H1 (cell line): ENCODE measurements around the gene TSHR. TPM values are rescaled to one million over a fixed set of nuclear protein-coding genes. Genes with fewer than 3 reads are reported as not detected.

Experiments used
- CTCF ChIA-PET: fragments of 300-600 bp; sonication (Branson Sonifier 250); formaldehyde crosslinking; loops from one replicate; lab custom pipeline; 2021; ENCODE audit not compliant: partially characterized antibody; lab: Charles Lee
- POLR2A ChIA-PET: fragments of 300-600 bp; sonication (Branson Sonifier 250); formaldehyde crosslinking; loops from one replicate; lab custom pipeline; 2021; ENCODE audit warnings: inconsistent platforms; ENCODE audit not compliant: partially characterized antibody; lab: Charles Lee
- DNase-seq, 2 experiments: peaks; one replicate each; pipeline versions ENCODE4 v3.0.0 to v3.0.0-alpha.2; 2010 to 2022; ENCODE audit warnings: low spot score in 2 of 2, low read depth in 1 of 2, mixed read lengths in 1 of 2
- FAIRE-seq: peaks from 2 replicates; lab custom pipeline; 2011; peaks lifted over from hg19 to GRCh38; lab: Jason Lieb, UNC
- H2AFZ ChIP-seq: 2 replicates; pipeline ENCODE4 v1.8.1; 2012; ENCODE audit warnings: low read length, inconsistent platforms
- H2AK5ac ChIP-seq: 2 replicates; pipeline ENCODE4 v1.6.1; 2013; ENCODE audit warnings: low read depth, low read length
- H2BK120ac ChIP-seq: replicated peaks from 2 replicates; pipeline ENCODE3; 2013; ENCODE audit warnings: low read depth, low read length, inconsistent platforms
- H2BK12ac ChIP-seq: 2 replicates; pipeline ENCODE4 v1.6.1; 2013; ENCODE audit warnings: low read depth, low read length
- H2BK15ac ChIP-seq: 2 replicates; pipeline ENCODE4 v1.6.1; 2013; ENCODE audit warnings: low read length
- H2BK20ac ChIP-seq: 2 replicates; pipeline ENCODE4 v1.6.1; 2013; ENCODE audit warnings: low read length
- H2BK5ac ChIP-seq: 2 replicates; pipeline ENCODE4 v1.6.1; 2013; ENCODE audit warnings: low read depth, low read length
- H3K14ac ChIP-seq: 2 replicates; pipeline ENCODE4 v1.6.1; 2013; ENCODE audit warnings: inconsistent platforms; ENCODE audit not compliant: insufficient read length
- H3K18ac ChIP-seq: 2 replicates; pipeline ENCODE4 v1.6.1; 2013; ENCODE audit warnings: low read length; ENCODE audit errors: extremely low read depth
- H3K23ac ChIP-seq: 2 replicates; pipeline ENCODE4 v1.6.1; 2013; ENCODE audit warnings: inconsistent platforms; ENCODE audit not compliant: insufficient read length
- H3K23me2 ChIP-seq: 2 replicates; pipeline ENCODE4 v1.6.1; 2013; ENCODE audit warnings: low read depth, low read length
- H3K27ac ChIP-seq: 2 replicates; pipeline ENCODE4 v1.6.1; 2011; ENCODE audit warnings: low read depth, low read length, inconsistent platforms
- H3K27me3 ChIP-seq, 4 experiments: replicated peaks in 1 of 4; 1 replicate in 1 of 4; 2 replicates in 3 of 4; pipeline versions ENCODE4 v1.6.1 to v1.8.1; 2011 to 2013; ENCODE audit warnings: low read length in 3 of 4, mild to moderate bottlenecking in 3 of 4, inconsistent platforms in 2 of 4, mixed read lengths in 2 of 4, moderate library complexity in 1 of 4; ENCODE audit not compliant: control insufficient read depth in 3 of 4, insufficient read depth in 3 of 4; ENCODE audit errors: extremely low read depth in 1 of 4
- H3K36me3 ChIP-seq, 4 experiments: 2 replicates each; pipeline versions ENCODE4 v1.6.1 to v1.8.1; 2011 to 2013; ENCODE audit warnings: mild to moderate bottlenecking in 4 of 4, low read length in 3 of 4, moderate library complexity in 2 of 4, control low read depth in 1 of 4, inconsistent platforms in 1 of 4; ENCODE audit not compliant: insufficient read depth in 4 of 4, control insufficient read depth in 2 of 4
- H3K4ac ChIP-seq: replicated peaks from 2 replicates; pipeline ENCODE3; 2013; ENCODE audit warnings: low read length, low read depth, mixed read lengths, inconsistent platforms; ENCODE audit not compliant: insufficient read length
- H3K4me1 ChIP-seq, 4 experiments: replicated peaks in 1 of 4; 1 replicate in 1 of 4; 2 replicates in 3 of 4; pipeline versions ENCODE4 v1.6.1 to v1.8.1; 2011 to 2013; ENCODE audit warnings: low read length in 3 of 4, inconsistent platforms in 2 of 4, mixed read lengths in 1 of 4; ENCODE audit not compliant: insufficient read depth in 4 of 4, control insufficient read depth in 3 of 4
- H3K4me2 ChIP-seq, 2 experiments: 2 replicates each; pipeline versions ENCODE4 v1.6.1 to v1.8.1; 2011 to 2013; ENCODE audit warnings: low read depth in 2 of 2, low read length in 2 of 2, control low read depth in 1 of 2, inconsistent platforms in 1 of 2, mild to moderate bottlenecking in 1 of 2; ENCODE audit not compliant: insufficient read depth in 1 of 2
- H3K4me3 ChIP-seq, 4 experiments: fragments of 200-600, 300-600 bp in 1 of 4; sonication (generic), shearing (Covaris generic), sonication (Bioruptor Twin) in 1 of 4; 2 replicates each; pipeline versions ENCODE4 v1.5.1 to v1.8.1; 2011 to 2016; ENCODE audit warnings: low read length in 4 of 4, low read depth in 3 of 4, control low read depth in 2 of 4, inconsistent platforms in 2 of 4, mild to moderate bottlenecking in 2 of 4, mixed read lengths in 1 of 4, moderate library complexity in 1 of 4; ENCODE audit not compliant: insufficient read depth in 2 of 4; ENCODE audit errors: extremely low read depth in 1 of 4
- H3K56ac ChIP-seq: replicated peaks from 2 replicates; pipeline ENCODE3; 2013; ENCODE audit warnings: low read depth, mild to moderate bottlenecking, mixed read lengths, low read length, inconsistent platforms; ENCODE audit not compliant: insufficient read length
- H3K79me1 ChIP-seq: 2 replicates; pipeline ENCODE4 v1.6.1; 2013; ENCODE audit warnings: low read depth, low read length, control low read depth
- H3K79me2 ChIP-seq, 2 experiments: 2 replicates each; pipeline versions ENCODE4 v1.6.1 to v1.8.1; 2012 to 2013; ENCODE audit warnings: low read length in 2 of 2, mild to moderate bottlenecking in 2 of 2, inconsistent platforms in 1 of 2; ENCODE audit not compliant: insufficient read depth in 2 of 2, control insufficient read depth in 1 of 2
- H3K9ac ChIP-seq, 4 experiments: replicated peaks in 1 of 4; 1 replicate in 1 of 4; 2 replicates in 3 of 4; pipeline versions ENCODE4 v1.6.1 to v1.8.1; 2011 to 2013; ENCODE audit warnings: low read depth in 3 of 4, low read length in 3 of 4, control low read depth in 2 of 4, mild to moderate bottlenecking in 2 of 4, moderate library complexity in 2 of 4, inconsistent platforms in 1 of 4; ENCODE audit errors: extremely low read depth in 1 of 4
- H3K9me3 ChIP-seq, 2 experiments: 2 replicates each; pipeline versions ENCODE4 v1.6.1 to v1.8.1; 2012 to 2013; ENCODE audit warnings: mild to moderate bottlenecking in 2 of 2, moderate library complexity in 2 of 2, control low read depth in 1 of 2, inconsistent platforms in 1 of 2, low read depth in 1 of 2, low read length in 1 of 2, mixed read lengths in 1 of 2; ENCODE audit not compliant: insufficient read depth in 2 of 2
- H4K20me1 ChIP-seq, 2 experiments: replicated peaks in 1 of 2; 2 replicates each; pipeline versions ENCODE3 to v1.8.1; 2011 to 2013; ENCODE audit warnings: inconsistent platforms in 2 of 2, low read length in 2 of 2, mild to moderate bottlenecking in 1 of 2; ENCODE audit not compliant: insufficient read depth in 2 of 2, control insufficient read depth in 1 of 2
- H4K5ac ChIP-seq: 2 replicates; pipeline ENCODE4 v1.6.1; 2013; ENCODE audit warnings: low read length, low read depth, mixed read lengths, inconsistent platforms; ENCODE audit not compliant: insufficient read length
- H4K8ac ChIP-seq: 2 replicates; pipeline ENCODE4 v1.8.0; 2013; ENCODE audit warnings: mild to moderate bottlenecking, moderate library complexity, low read length, inconsistent platforms; ENCODE audit not compliant: insufficient read depth; ENCODE audit errors: extremely low read depth
- H4K91ac ChIP-seq: replicated peaks from 2 replicates; pipeline ENCODE3; 2013; ENCODE audit warnings: low read length, mixed read lengths, inconsistent platforms; ENCODE audit not compliant: insufficient read length
- NANOG ChIP-seq: IDR thresholded peaks from 2 replicates; pipeline ENCODE4 v1.6.1; 2011; ENCODE audit warnings: low read length, low read depth, mild to moderate bottlenecking, inconsistent platforms; ENCODE audit not compliant: insufficient read depth, poor library complexity, severe bottlenecking
- RXRA ChIP-seq: IDR thresholded peaks from 2 replicates; pipeline ENCODE4 v1.6.1; 2011; ENCODE audit warnings: low read depth, mild to moderate bottlenecking, low read length, moderate library complexity; ENCODE audit not compliant: insufficient read depth
- TCF12 ChIP-seq: IDR thresholded peaks from 2 replicates; pipeline ENCODE4 v1.6.1; 2011; ENCODE audit warnings: low read depth, mild to moderate bottlenecking, low read length
- WGBS, 2 experiments: shearing (Covaris generic) in 1 of 2; methylation state at CpG; one replicate each; pipeline versions ENCODE4 v1.1.6 to v1.1.7; 2013 to 2015; ENCODE audit warnings: low lambda C conversion rate in 2 of 2, mixed read lengths in 2 of 2, inconsistent platforms in 1 of 2, low coverage in 1 of 2, missing lambda C conversion rate in 1 of 2; ENCODE audit not compliant: insufficient replicate concordance in 2 of 2, insufficient coverage in 1 of 2, insufficient read length in 1 of 2; ENCODE audit errors: extremely low coverage in 1 of 2, missing lambda C conversion rate in 1 of 2; 5-methylcytosine and 5-hydroxymethylcytosine counted together
- polyA plus RNA-seq, 7 experiments: library from polyadenylated mRNA; depleted of rRNA in 3 of 7; stranded (reverse) in 5 of 7; unstranded in 2 of 7; fragments of >200 nt in 5 of 7; fragments of 200-250 nt in 2 of 7; gene quantifications; 1 replicate in 5 of 7; 2 replicates in 1 of 7; 4 replicates in 1 of 7; pipeline versions ENCODE4 v1.2.1 to v1.2.3, GENCODE V29; 2011 to 2013; ENCODE audit warnings: missing spikeins in 2 of 7, mixed read lengths in 2 of 7
- total RNA-seq: library from RNA; stranded (reverse); fragmentation: NEBNext Ultra II Directional; extraction: Animal tissue kit (Norgen Biotek cat#: 25700); gene quantifications from 2 replicates; pipeline ENCODE4 v1.2.1, GENCODE V29; 2021

Gene TSHR
- total and polyA plus RNA-seq, 2 of the 8 experiments (the other 6 are each of a cell fraction or from before 2014, with no cell fraction given) = 0.27 TPM; not detected in 1

GRCh38 chr14:80974679-80975078 lies 19.3 kb downstream of the TSHR start:
- FAIRE-seq = no peak
- Histone ChIP-seq H3K4ac (no peak overlapping the region), H3K79me1 (no peaks in the 10 kb centered on the region), H3K79me2 (no peaks in the 10 kb centered on the region), H2BK12ac (no peak overlapping the region), H4K91ac (no peak overlapping the region), H2AK5ac (no peak overlapping the region), H3K9ac (no peak overlapping the region), H3K27me3 (no peaks in the 10 kb centered on the region), H3K23ac (no peak overlapping the region), H3K4me3 (no peak overlapping the region), H3K56ac (no peak overlapping the region), H3K18ac (no peak overlapping the region), H3K4me2 (no peak overlapping the region), H2BK120ac (no peak overlapping the region), H3K27ac (no peak overlapping the region), H4K20me1 (no peaks in the 10 kb centered on the region), H4K8ac (no peak overlapping the region), H3K36me3 (no peaks in the 10 kb centered on the region), H2BK15ac (no peak overlapping the region), H2BK20ac (no peak overlapping the region), H3K14ac (no peak overlapping the region), H2AFZ (no peak overlapping the region), H3K23me2 (no peaks in the 10 kb centered on the region; the same call in 1 of the 2 replicates), H3K4me1 (no peaks in the 10 kb centered on the region), H2BK5ac (no peak overlapping the region), H3K9me3 (no peaks in the 10 kb centered on the region), H4K5ac (no peak overlapping the region)
- WGBS, 2 experiments = 81% methylated on average over 2 of the region's 2 CpGs; no CpG with 5 or more reads in 1 of the 2 experiments
- CTCF ChIA-PET = interaction anchor here (0.9 to 9.5 kb wide), 5 partner anchors 9 to 22 kb away, joined by 3 to 104 read pairs (median 21); partner anchors contain the start of gene TSHR
- POLR2A ChIA-PET = no interaction called here
- no peak for DNase-seq
- TF ChIP-seq RXRA (no peak), TCF12 (no peak), NANOG (no peak)
